ENCODE measurements around the gene PML.

The PML gene

DNA sequence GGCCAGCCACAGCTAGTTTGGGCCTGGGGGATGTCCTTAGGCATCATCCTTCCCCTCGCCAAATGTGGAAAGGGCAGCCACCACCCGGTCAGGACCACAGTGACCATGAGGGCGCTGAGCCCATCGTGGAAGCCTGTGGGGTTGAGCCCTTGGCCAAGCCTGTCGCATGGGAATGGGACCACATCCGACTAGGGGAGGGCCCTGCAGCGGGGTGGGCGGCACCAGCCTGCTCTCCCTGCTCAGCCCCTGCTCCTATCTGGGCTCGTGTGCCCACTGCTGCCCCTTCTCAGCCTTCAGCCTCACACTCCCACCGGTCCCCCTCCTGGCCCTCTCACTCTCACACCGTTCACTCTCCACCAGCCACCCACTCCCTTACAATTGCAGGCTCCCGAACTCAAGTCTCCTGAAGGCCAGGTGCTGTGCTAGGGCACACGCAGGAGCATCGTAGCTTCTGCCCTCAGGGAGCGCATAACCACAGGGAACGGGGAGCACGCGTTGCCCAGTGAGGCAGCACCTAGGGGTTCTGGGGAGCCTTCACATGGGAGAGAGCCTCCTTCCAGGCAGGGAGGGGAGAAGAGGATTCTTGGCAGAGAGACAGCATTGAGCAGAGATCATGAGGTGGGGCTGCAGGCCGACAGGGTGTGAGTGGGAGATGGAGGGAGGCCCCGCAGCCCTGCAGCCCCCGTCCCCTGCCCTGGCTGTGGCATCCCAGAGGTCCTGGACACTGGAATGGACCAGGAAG is 42.2 kb upstream of the PML start:
- no peak overlapping the region for H3K4me2 ChIP-seq (ENCODE audit: low read length)
- no peak overlapping the region for H3K4me3 ChIP-seq (ENCODE audit: low read length)
- peaks cover 42% of the 10 kb centered on the region for H3K4me1 ChIP-seq (ENCODE audit: control insufficient read depth, insufficient read depth, low read length)
- H3K9ac ChIP-seq (ENCODE audit: low read depth, low read length) = peak overlapping the region; percentile 79
- no peaks in the 10 kb centered on the region for H3K9me3 ChIP-seq (replicated peaks; ENCODE audit: low read length)
- no peaks in the 10 kb centered on the region for H3K27me3 ChIP-seq (ENCODE audit: control insufficient read depth, insufficient read depth, low read length)
- peaks cover 53% of the 10 kb centered on the region for H3K36me3 ChIP-seq (ENCODE audit: insufficient read depth, low read length)

DNA sequence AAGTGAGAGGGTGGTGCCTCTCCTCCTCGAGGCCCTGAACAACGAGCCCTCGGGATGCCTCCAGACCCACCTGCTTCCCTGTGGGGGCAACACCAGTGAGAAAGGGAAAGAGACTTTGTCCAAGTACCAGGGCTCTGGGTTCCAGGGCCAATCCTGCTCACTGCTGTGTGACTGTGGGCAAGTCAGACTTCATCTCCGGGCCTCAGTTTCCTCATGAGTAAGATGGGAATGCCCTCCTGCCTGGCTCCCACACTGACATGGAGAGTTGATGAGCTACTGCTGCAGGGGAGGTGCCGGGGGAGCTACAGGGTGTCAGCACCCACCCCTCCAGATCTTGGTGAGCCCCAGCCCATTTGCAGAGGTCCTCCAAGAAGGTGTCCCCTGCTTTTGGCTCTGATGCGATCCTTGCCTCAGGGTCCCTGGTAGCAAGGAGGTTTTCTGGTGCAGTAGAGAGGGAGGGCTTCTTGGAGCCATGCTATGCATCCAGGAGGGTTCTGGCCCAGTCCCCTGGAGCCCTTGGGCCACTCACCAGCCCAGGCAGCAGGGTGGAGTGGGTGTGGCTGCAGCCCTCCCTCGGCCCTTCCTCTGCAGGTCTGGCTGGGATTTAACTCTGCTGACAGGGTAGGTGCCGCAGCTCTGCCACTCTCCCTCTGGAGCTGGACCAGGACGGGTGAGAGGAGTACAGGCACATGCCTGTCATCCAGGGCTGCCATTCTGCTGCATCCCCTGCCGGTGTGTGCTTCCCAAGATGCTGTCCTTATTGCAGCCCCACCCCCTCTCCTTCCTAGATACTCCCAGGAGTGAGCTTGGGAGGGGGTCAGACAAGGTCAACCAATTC is 41.4 kb upstream of the PML start:
- H3K27me3 ChIP-seq (ENCODE audit: control insufficient read depth, insufficient read depth, low read length) = no peaks in the 10 kb centered on the region
- H3K9ac ChIP-seq (ENCODE audit: low read depth, low read length) = no peak overlapping the region
- H3K36me3 ChIP-seq (ENCODE audit: insufficient read depth, low read length) = peaks cover 45% of the 10 kb centered on the region
- H3K9me3 ChIP-seq (replicated peaks; ENCODE audit: low read length) = no peaks in the 10 kb centered on the region
- H3K4me1 ChIP-seq (ENCODE audit: control insufficient read depth, insufficient read depth, low read length) = peaks cover 50% of the 10 kb centered on the region
- H3K4me2 ChIP-seq (ENCODE audit: low read length) = no peak overlapping the region
- no peak overlapping the region for H3K4me3 ChIP-seq (ENCODE audit: low read length)

DNA sequence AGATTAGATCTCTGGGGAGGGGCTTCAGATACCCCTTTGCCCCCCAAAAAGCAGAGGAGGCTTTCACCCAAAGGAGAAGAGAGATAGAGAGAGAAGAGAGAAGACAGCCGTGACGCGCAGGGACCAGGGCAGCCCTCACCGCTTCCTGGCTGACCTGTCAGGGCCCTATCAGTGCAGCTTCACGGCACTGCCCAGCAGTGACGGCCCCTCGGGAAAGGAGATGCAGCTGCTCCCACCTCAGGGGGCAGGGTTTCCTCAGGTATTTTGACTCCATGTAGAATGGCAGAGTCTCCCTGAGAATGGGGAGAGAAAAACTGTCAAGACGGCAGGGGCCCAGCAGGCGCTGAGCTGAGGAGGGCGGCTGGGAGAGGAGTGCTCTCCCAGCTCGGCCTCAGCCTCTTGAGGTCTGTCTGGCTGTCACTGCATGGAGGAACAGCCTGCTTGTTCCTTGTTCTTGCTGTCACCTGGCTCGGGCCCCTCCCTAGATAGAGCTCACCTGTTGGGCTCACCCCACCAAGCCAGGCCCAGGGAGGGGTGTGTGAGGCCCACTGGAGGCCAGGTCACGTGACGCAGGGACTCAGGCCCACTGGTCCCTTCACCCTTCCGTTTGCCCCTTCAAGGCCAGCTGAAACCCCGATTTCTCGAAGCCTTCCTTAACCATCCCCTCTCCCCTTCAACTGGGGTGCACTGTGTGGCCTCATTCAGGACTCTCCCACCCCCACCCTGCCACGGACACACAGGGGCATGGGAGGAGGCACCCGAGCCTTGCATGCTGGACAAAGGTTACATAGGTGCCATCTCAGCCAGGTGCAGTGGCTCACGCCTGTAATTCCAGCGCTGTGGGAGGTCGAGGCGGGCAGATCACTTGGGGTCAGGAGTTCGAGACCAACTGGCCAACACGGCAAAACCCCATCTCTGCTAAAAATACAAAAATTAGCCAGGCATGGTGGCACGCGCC is 40.0 kb upstream of the PML start:
- Histone ChIP-seq H3K36me3 (ENCODE audit: insufficient read depth, low read length) (peaks cover 31% of the 10 kb centered on the region), H3K9ac (ENCODE audit: low read depth, low read length) (no peak overlapping the region), H3K4me3 (ENCODE audit: low read length) (no peak overlapping the region), H3K27me3 (ENCODE audit: control insufficient read depth, insufficient read depth, low read length) (no peaks in the 10 kb centered on the region), H3K4me2 (ENCODE audit: low read length) (no peak overlapping the region), H3K4me1 (ENCODE audit: control insufficient read depth, insufficient read depth, low read length) (peaks cover 62% of the 10 kb centered on the region), H3K9me3 (replicated peaks; ENCODE audit: low read length) (no peaks in the 10 kb centered on the region)

DNA sequence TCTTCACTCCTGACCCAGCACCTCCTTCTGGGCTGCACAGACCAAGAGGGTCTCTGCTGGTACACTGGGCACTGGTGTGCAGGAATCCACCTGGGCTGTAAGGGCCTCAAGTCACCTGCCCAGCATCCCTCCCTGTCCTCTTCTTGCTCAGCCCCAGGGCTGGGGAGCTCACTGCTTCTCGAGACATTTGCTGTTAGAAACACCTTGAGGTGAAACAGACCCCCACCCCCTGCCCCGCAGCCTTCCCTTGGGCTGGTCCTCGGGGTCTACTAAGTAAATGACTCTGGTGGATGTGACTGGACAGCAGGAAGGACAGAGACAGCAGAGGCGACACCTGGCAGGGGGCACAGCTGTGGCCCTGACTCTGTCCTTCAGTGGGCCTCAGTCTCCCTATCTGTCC is 39.2 kb upstream of the PML start:
- Histone ChIP-seq H3K4me1 (ENCODE audit: control insufficient read depth, insufficient read depth, low read length) (peaks cover 67% of the 10 kb centered on the region), H3K9ac (ENCODE audit: low read depth, low read length) (peak overlapping the region; percentile 72), H3K27me3 (ENCODE audit: control insufficient read depth, insufficient read depth, low read length) (no peaks in the 10 kb centered on the region)

DNA sequence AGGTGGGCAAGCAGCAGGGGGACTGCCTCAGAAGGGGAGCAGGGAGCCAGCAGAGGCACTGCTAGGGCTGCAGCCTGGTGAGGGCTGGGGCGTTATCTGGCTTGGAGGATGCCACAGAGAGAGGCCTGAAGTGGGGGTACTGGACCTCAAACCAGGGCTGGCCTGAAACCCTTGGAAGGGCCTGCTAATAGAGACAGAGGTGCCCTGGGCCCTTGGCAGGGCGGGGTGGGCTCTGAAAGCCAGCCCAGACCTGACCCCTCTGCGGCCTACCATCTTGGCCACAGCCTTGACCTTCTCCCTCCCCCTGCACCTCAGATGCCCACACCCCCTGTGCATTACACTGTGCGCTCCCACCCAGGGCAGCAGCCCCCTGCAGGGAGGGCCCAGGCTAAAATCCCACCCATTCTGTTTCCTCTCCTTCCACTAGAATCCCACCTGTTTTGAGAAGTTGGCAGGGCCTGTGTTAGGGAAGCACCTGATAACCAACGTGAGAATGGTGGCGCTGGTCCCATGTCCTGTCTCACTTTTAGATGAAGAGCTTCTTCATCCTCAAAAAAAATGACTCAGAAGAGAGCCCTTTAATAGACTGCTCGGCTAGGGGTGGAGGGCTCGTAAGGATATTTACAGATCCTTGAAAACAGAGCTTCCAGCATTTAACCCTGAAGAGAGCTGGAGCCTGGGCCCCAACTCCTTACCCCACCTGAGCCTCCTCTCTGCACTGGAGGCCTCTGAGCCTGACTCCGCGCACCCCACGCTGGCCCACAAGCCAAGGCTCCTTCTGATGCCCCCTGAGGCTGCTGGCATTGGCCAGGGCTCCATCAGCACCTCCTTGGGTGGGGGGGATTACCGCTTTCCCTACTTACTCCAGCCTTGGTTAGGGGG is 38.4 kb upstream of the PML start:
- Histone ChIP-seq H3K36me3 (ENCODE audit: insufficient read depth, low read length) (peaks cover 18% of the 10 kb centered on the region), H3K4me2 (ENCODE audit: low read length) (peak overlapping the region; percentile 50), H3K4me3 (ENCODE audit: low read length) (peak overlapping the region; percentile 53), H3K4me1 (ENCODE audit: control insufficient read depth, insufficient read depth, low read length) (peaks cover 59% of the 10 kb centered on the region), H3K27me3 (ENCODE audit: control insufficient read depth, insufficient read depth, low read length) (no peaks in the 10 kb centered on the region), H3K9me3 (replicated peaks; ENCODE audit: low read length) (no peaks in the 10 kb centered on the region), H3K9ac (ENCODE audit: low read depth, low read length) (peak overlapping the region; percentile 72)

More for the DNA sequence above, 39.2 kb upstream of the PML start:
- peaks cover 23% of the 10 kb centered on the region for H3K36me3 ChIP-seq (ENCODE audit: insufficient read depth, low read length)
- no peaks in the 10 kb centered on the region for H3K9me3 ChIP-seq (replicated peaks; ENCODE audit: low read length)
- no peak overlapping the region for H3K4me3 ChIP-seq (ENCODE audit: low read length)
- no peak overlapping the region for H3K4me2 ChIP-seq (ENCODE audit: low read length)

DNA sequence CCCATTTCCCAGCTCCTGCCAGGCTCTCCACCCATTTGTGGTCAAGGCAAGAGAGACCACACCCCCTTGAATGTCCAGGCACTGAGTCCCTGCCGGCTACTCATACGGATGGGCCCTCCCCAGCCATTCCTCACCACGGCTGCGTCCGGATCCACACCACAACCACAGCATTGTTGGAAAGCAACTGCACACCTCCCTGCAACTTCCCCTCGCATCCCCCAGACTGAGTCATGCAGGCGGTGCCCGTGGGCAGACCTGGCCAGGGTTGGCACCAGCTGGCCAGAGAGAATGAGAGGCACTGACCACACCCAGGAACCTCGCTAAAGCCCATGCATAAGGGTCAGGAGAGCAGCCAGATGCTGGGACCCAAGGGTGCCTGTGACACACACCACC is 37.8 kb upstream of the PML start:
- peaks cover 54% of the 10 kb centered on the region for H3K4me1 ChIP-seq (ENCODE audit: control insufficient read depth, insufficient read depth, low read length)
- no peaks in the 10 kb centered on the region for H3K27me3 ChIP-seq (ENCODE audit: control insufficient read depth, insufficient read depth, low read length)
- peaks cover 16% of the 10 kb centered on the region for H3K36me3 ChIP-seq (ENCODE audit: insufficient read depth, low read length)
- peak overlapping the region; percentile 50 for H3K4me2 ChIP-seq (ENCODE audit: low read length)
- H3K4me3 ChIP-seq (ENCODE audit: low read length) = peak overlapping the region; percentile 53
- H3K9me3 ChIP-seq (replicated peaks; ENCODE audit: low read length) = no peaks in the 10 kb centered on the region
- H3K9ac ChIP-seq (ENCODE audit: low read depth, low read length) = peak overlapping the region; percentile 72

DNA sequence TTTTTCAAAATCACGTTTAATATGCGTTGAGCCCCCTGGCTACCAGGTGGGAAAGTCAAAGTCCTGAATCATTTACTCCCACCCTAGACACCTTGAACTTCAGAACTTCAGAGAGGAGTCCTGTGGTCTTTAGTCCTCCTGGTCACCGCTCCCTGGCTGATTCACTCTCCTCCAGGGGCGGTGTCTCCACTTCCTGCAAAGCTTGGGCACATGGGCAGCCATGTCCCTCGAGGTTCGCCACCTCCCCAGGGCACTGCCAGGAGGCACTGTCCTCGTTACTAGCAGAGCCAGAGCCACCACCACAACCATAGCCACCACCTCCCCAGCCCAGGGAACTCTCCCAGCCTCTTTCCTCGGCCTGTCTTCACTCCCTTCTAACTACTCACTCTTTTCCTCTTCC is 37.2 kb upstream of the PML start:
- H3K27me3 ChIP-seq (ENCODE audit: control insufficient read depth, insufficient read depth, low read length) = no peaks in the 10 kb centered on the region
- peaks cover 11% of the 10 kb centered on the region for H3K36me3 ChIP-seq (ENCODE audit: insufficient read depth, low read length)
- peaks cover 51% of the 10 kb centered on the region for H3K4me1 ChIP-seq (ENCODE audit: control insufficient read depth, insufficient read depth, low read length)
- no peaks in the 10 kb centered on the region for H3K9me3 ChIP-seq (replicated peaks; ENCODE audit: low read length)
- H3K4me2 ChIP-seq (ENCODE audit: low read length) = peak overlapping the region; percentile 50
- H3K4me3 ChIP-seq (ENCODE audit: low read length) = no peak overlapping the region
- H3K9ac ChIP-seq (ENCODE audit: low read depth, low read length) = no peak overlapping the region

DNA sequence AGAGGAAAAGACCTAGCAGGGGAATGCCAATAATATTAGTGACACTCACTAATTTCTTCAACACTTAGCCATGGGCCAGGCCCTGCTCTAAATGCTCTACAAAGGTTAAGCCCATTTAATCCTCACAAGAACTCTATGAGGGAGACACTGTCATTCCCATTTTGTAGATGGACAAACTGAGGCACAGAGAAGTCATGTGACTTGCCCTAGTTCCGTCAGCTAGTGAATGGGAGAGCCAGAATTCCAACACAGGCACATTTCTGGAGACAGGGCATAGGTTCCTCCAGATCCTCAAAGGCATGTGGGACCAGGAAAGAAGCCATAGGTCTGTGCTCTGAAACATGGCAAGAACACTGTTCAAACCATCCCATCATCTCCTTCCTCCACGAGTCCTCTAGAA is 36.7 kb upstream of the PML start:
- Histone ChIP-seq H3K9me3 (replicated peaks; ENCODE audit: low read length) (no peaks in the 10 kb centered on the region), H3K27me3 (ENCODE audit: control insufficient read depth, insufficient read depth, low read length) (no peaks in the 10 kb centered on the region), H3K4me1 (ENCODE audit: control insufficient read depth, insufficient read depth, low read length) (peaks cover 55% of the 10 kb centered on the region), H3K4me2 (ENCODE audit: low read length) (no peak overlapping the region), H3K36me3 (ENCODE audit: insufficient read depth, low read length) (peaks cover 6% of the 10 kb centered on the region), H3K4me3 (ENCODE audit: low read length) (no peak overlapping the region), H3K9ac (ENCODE audit: low read depth, low read length) (no peak overlapping the region)

DNA sequence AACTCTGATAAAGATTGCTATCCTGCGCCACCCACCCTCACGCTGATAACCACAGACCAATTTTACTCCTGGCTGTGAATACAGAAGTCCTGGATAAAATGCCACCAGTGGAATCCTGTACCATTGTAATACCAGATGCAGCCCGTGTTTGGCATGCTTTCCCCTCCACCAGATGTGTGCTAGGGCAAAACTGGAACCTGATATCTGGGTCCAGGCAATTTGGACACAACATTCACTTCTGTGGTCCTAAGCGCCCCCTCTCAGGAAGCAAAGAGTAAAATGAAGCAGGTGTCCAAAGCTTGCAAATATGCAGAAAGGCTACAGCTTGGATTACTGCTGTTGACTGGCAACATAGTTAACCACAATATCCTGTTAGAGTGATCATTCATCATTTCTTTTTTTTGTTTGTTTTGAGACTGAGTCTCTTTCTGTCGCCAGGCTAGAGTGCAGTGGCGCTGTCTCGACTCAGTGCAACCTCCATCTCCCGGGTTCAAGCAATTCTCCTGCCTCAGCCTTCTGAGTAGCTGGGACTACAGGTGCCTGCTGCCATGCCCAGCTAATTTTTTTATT is 35.4 kb upstream of the PML start:
- no peaks in the 10 kb centered on the region for H3K36me3 ChIP-seq (ENCODE audit: insufficient read depth, low read length)
- peaks cover 55% of the 10 kb centered on the region for H3K4me1 ChIP-seq (ENCODE audit: control insufficient read depth, insufficient read depth, low read length)
- no peak overlapping the region for H3K4me3 ChIP-seq (ENCODE audit: low read length)
- no peak overlapping the region for H3K9ac ChIP-seq (ENCODE audit: low read depth, low read length)
- H3K9me3 ChIP-seq (replicated peaks; ENCODE audit: low read length) = no peaks in the 10 kb centered on the region
- H3K27me3 ChIP-seq (ENCODE audit: control insufficient read depth, insufficient read depth, low read length) = no peaks in the 10 kb centered on the region
- peak overlapping the region; percentile 29 for H3K4me2 ChIP-seq (ENCODE audit: low read length)

DNA sequence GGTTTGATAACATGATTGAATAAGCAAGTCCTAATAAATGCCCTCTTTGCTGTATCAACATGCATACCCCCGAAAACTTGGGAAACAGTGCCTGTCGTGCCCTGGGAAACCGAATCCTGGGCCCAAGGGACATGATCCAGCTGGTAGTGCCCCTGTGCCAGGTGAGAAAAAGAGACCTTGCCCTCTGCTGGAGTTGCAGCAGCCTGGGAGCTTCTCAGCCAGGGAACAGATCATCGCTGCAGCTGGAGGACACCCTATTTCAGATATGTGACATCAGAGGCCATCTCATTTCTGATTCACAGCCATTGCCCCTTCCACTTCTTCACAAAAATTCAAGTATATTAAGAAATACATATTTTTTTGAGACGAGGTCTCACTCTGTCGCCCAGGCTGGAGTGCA is 34.7 kb upstream of the PML start:
- Histone ChIP-seq H3K9me3 (replicated peaks; ENCODE audit: low read length) (no peaks in the 10 kb centered on the region), H3K4me2 (ENCODE audit: low read length) (no peak overlapping the region), H3K4me1 (ENCODE audit: control insufficient read depth, insufficient read depth, low read length) (peaks cover 55% of the 10 kb centered on the region), H3K9ac (ENCODE audit: low read depth, low read length) (no peak overlapping the region), H3K27me3 (ENCODE audit: control insufficient read depth, insufficient read depth, low read length) (no peaks in the 10 kb centered on the region), H3K36me3 (ENCODE audit: insufficient read depth, low read length) (no peaks in the 10 kb centered on the region), H3K4me3 (ENCODE audit: low read length) (no peak overlapping the region)

Data from skeletal muscle satellite cell (primary cell).